GM12892 (cell line): ENCODE measurements around the gene KRTAP19-4. TPM values are rescaled to one million over a fixed set of nuclear protein-coding genes. Genes with fewer than 3 reads are reported as not detected.
"Not testable (repeated sequence)": the region's sequence is repeated elsewhere in the genome, so short reads cannot be mapped to it uniquely, and the experiment has no call there.

Experiments
- DNase-seq: peaks from one replicate; pipeline ENCODE4 v3.0.0; 2011; ENCODE audit not compliant: insufficient read length
- FAIRE-seq: peaks from 2 replicates; lab custom pipeline; 2011; peaks lifted over from hg19 to GRCh38; lab: Jason Lieb, UNC
- POLR2A ChIP-seq: IDR thresholded peaks from 2 replicates; pipeline ENCODE4 v1.6.1; 2011; ENCODE audit warnings: low read depth, low read length, control low read depth
- POLR2AphosphoS5 ChIP-seq: IDR thresholded peaks from 2 replicates; pipeline ENCODE4 v1.6.1; 2011; ENCODE audit warnings: low read depth, low read length, control low read depth
- TAF1 ChIP-seq: IDR thresholded peaks from 2 replicates; pipeline ENCODE4 v1.6.1; 2011; ENCODE audit warnings: low read depth, mild to moderate bottlenecking, control low read depth, low read length, borderline replicate concordance
- polyA plus RNA-seq: library from polyadenylated mRNA; unstranded; fragments of >200 nt; gene quantifications from one replicate; pipeline ENCODE4 v1.2.1, GENCODE V29; 2012; ENCODE audit warnings: missing spikeins, inconsistent platforms; ENCODE audit not compliant: missing spikeins

Gene KRTAP19-4
- not detected for polyA plus RNA-seq

GRCh38 chr21:30497065-30497464 is at the start of gene KRTAP19-4:
Gene KRTAP19-4 (minus strand): TSS chr21:30497165. CDS start chr21:30497110, 55 bp downstream.
- FAIRE-seq (no peak), DNase-seq (no peak)
- no peak for TF ChIP-seq POLR2AphosphoS5
- TF ChIP-seq POLR2A, result no peak
- TF ChIP-seq TAF1, result no peak

GRCh38 chr21:30541764-30542163 is 44.8 kb upstream of the KRTAP19-4 start, which contains the start of gene KRTAP19-6:
Gene KRTAP19-6 (minus strand): TSS chr21:30541864. CDS start chr21:30541833, 31 bp downstream.
- no peak for TF ChIP-seq POLR2AphosphoS5
- TF ChIP-seq POLR2A, result no peak
- no peak for TF ChIP-seq TAF1
- no peak for DNase-seq
- no peak for FAIRE-seq

- no peak for DNase-seq
- TF ChIP-seq POLR2A, result no peak
- no peak for TF ChIP-seq TAF1
- TF ChIP-seq POLR2AphosphoS5, result no peak
Measured at GRCh38 chr21:30518876-30519275, 21.9 kb upstream of the KRTAP19-4 start.

GRCh38 chr21:30515681-30516080 is 18.7 kb upstream of the KRTAP19-4 start:
- DNase-seq, result no peak
- FAIRE-seq, result no peak
- TF ChIP-seq POLR2A (no peak), TAF1 (no peak), POLR2AphosphoS5 (no peak)

More at GRCh38 chr21:30518876-30519275, 21.9 kb upstream of the KRTAP19-4 start:
- no peak for FAIRE-seq

GRCh38 chr21:30505621-30506205 is 8.7 kb upstream of the KRTAP19-4 start:
- not testable (repeated sequence) for FAIRE-seq, DNase-seq

GRCh38 chr21:30502041-30502440 is 5.1 kb upstream of the KRTAP19-4 start, which contains the start of gene KRTAP19-5:
Gene KRTAP19-5 (minus strand): TSS chr21:30502141. CDS start chr21:30502090, 51 bp downstream.
- no peak for FAIRE-seq
- TF ChIP-seq POLR2AphosphoS5 (no peak), TAF1 (no peak)
- DNase-seq, result no peak

- FAIRE-seq (no peak), DNase-seq (no peak)
- TF ChIP-seq POLR2A, result no peak
- TF ChIP-seq POLR2AphosphoS5, result no peak
- TF ChIP-seq TAF1, result no peak
Measured at GRCh38 chr21:30491963-30492428, 5.0 kb downstream of the KRTAP19-4 start, which contains the start of gene KRTAP19-3. Gene KRTAP19-3 (minus strand): TSS chr21:30492013. CDS start chr21:30491957, 56 bp downstream.

GRCh38 chr21:30487336-30487735 is 9.6 kb downstream of the KRTAP19-4 start, which contains the start of gene KRTAP19-2:
Gene KRTAP19-2 (minus strand): TSS chr21:30487436. CDS start chr21:30487348, 88 bp downstream.
- DNase-seq, result no peak
- TF ChIP-seq POLR2A, result no peak
- no peak for TF ChIP-seq POLR2AphosphoS5
- TF ChIP-seq TAF1, result no peak
- no peak for FAIRE-seq

GRCh38 chr21:30486180-30486579 is 10.8 kb downstream of the KRTAP19-4 start:
- DNase-seq (no peak), FAIRE-seq (no peak)
- TF ChIP-seq POLR2A, result no peak
- TF ChIP-seq POLR2AphosphoS5, result no peak
- no peak for TF ChIP-seq TAF1

- DNase-seq (no peak), FAIRE-seq (no peak)
- TF ChIP-seq POLR2AphosphoS5 (no peak), TAF1 (no peak), POLR2A (no peak)
Measured at GRCh38 chr21:30482130-30482529, 14.8 kb downstream of the KRTAP19-4 start.

- FAIRE-seq, result no peak
- TF ChIP-seq TAF1, result no peak
- TF ChIP-seq POLR2A, result no peak
- TF ChIP-seq POLR2AphosphoS5, result no peak
- DNase-seq, result no peak
Measured at GRCh38 chr21:30480145-30480544, 16.8 kb downstream of the KRTAP19-4 start, which contains the start of gene KRTAP19-1. Gene KRTAP19-1 (minus strand): TSS chr21:30480367. CDS start chr21:30480317, 50 bp downstream.

- DNase-seq (no peak), FAIRE-seq (no peak)
- no peak for TF ChIP-seq TAF1
- TF ChIP-seq POLR2A, result no peak
- no peak for TF ChIP-seq POLR2AphosphoS5
Measured at GRCh38 chr21:30479259-30479658, 17.7 kb downstream of the KRTAP19-4 start.

- FAIRE-seq, result no peak
- TF ChIP-seq POLR2AphosphoS5 (no peak), TAF1 (no peak), POLR2A (no peak)
- DNase-seq, result no peak
Measured at GRCh38 chr21:30478004-30478403, 19.0 kb downstream of the KRTAP19-4 start.
